SK-N-SH treated with all-trans-retinoic acid at 6 μM for 48 hours (cell line): ENCODE results near the gene MOCS2.

Experiments
- ARNTL ChIP-seq: fragments of 450-650 bp; formaldehyde crosslinking; IDR thresholded peaks from 2 replicates; pipeline ENCODE4 v1.5.0; 2020; ENCODE audit warnings: low read depth, mild to moderate bottlenecking, moderate library complexity, borderline replicate concordance
- BACH2 ChIP-seq: fragments of 250-450 bp; sonication (Bioruptor Pico); IDR thresholded peaks from 2 replicates; pipeline ENCODE4 v1.9.0; 2021; ENCODE audit warnings: mild to moderate bottlenecking, borderline replicate concordance
- CREB5 ChIP-seq: fragments of 250-450 bp; sonication (Bioruptor Pico); IDR thresholded peaks from 2 replicates; pipeline ENCODE4 v1.5.1; 2020; ENCODE audit warnings: low read depth, mild to moderate bottlenecking, moderate library complexity
- CSDC2 ChIP-seq: fragments of 250-450 bp; sonication (Bioruptor Pico); IDR thresholded peaks from 2 replicates; pipeline ENCODE4 v1.5.0; 2020; ENCODE audit warnings: mild to moderate bottlenecking, moderate library complexity
- ESRRG ChIP-seq: fragments of 250-450 bp; sonication (Bioruptor Pico); IDR thresholded peaks from 2 replicates; pipeline ENCODE4 v1.6.1; 2021; ENCODE audit warnings: mild to moderate bottlenecking
- GLIS3 ChIP-seq: fragments of 250-450 bp; sonication (Bioruptor Pico); IDR thresholded peaks from 2 replicates; pipeline ENCODE4 v1.5.0; 2020; ENCODE audit warnings: mild to moderate bottlenecking, moderate library complexity
- ISL1 ChIP-seq: fragments of 250-450 bp; sonication (Bioruptor Pico); IDR thresholded peaks from 2 replicates; pipeline ENCODE4 v2.1.2; 2022; ENCODE audit warnings: mild to moderate bottlenecking, moderate library complexity
- OSR1 ChIP-seq: fragments of 250-450 bp; sonication (Bioruptor Pico); IDR thresholded peaks from 2 replicates; pipeline ENCODE4 v1.8.0; 2022; ENCODE audit warnings: moderate library complexity, mild to moderate bottlenecking, inconsistent platforms
- RARB ChIP-seq: fragments of 250-450 bp; sonication (Bioruptor Pico); IDR thresholded peaks from 2 replicates; pipeline ENCODE4 v1.8.0; 2021; ENCODE audit warnings: mild to moderate bottlenecking, moderate library complexity
- SNAI2 ChIP-seq: fragments of 250-450 bp; sonication (Bioruptor Pico); IDR thresholded peaks from 2 replicates; pipeline ENCODE4 v1.5.0; 2020; ENCODE audit warnings: mild to moderate bottlenecking, moderate library complexity
- TSHZ2 ChIP-seq: fragments of 250-450 bp; sonication (Bioruptor Pico); IDR thresholded peaks from 2 replicates; pipeline ENCODE4 v1.5.0; 2020; ENCODE audit warnings: mild to moderate bottlenecking, moderate library complexity
- ZFP3 ChIP-seq: fragments of 250-450 bp; sonication (Bioruptor Pico); IDR thresholded peaks from 2 replicates; pipeline ENCODE4 v1.5.0; 2020; ENCODE audit warnings: mild to moderate bottlenecking, moderate library complexity
- ZNF565 ChIP-seq: fragments of 450-650 bp; formaldehyde crosslinking; conservative IDR thresholded peaks from 2 replicates; pipeline ENCODE4 v1.5.0; 2020; ENCODE audit warnings: low read depth, mild to moderate bottlenecking, moderate library complexity
- TF ChIP-seq, protein P1 (sequence below): fragments of 250-450 bp; sonication (Bioruptor Pico); IDR thresholded peaks from 2 replicates; pipeline ENCODE4 v1.8.0; 2020; ENCODE audit warnings: mild to moderate bottlenecking, moderate library complexity, borderline replicate concordance

DNA sequence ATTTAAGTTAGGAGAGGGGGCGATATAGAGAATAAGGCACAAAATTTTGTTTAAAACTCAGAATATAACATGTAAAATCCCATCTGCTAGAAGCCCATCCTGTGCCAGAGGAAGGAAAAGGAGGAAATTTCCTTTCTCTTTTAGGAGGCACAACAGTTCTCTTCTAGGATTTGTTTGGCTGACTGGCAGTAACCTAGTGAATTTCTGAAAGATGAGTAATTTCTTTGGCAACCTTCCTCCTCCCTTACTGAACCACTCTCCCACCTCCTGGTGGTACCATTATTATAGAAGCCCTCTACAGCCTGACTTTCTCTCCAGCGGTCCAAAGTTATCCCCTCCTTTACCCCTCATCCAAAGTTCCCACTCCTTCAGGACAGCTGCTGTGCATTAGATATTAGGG is 18.3 kb downstream of the MOCS2 start:
- TF ChIP-seq CREB5 (CRISPR knock-in tag), result no peak
- TF ChIP-seq, protein P1, sequence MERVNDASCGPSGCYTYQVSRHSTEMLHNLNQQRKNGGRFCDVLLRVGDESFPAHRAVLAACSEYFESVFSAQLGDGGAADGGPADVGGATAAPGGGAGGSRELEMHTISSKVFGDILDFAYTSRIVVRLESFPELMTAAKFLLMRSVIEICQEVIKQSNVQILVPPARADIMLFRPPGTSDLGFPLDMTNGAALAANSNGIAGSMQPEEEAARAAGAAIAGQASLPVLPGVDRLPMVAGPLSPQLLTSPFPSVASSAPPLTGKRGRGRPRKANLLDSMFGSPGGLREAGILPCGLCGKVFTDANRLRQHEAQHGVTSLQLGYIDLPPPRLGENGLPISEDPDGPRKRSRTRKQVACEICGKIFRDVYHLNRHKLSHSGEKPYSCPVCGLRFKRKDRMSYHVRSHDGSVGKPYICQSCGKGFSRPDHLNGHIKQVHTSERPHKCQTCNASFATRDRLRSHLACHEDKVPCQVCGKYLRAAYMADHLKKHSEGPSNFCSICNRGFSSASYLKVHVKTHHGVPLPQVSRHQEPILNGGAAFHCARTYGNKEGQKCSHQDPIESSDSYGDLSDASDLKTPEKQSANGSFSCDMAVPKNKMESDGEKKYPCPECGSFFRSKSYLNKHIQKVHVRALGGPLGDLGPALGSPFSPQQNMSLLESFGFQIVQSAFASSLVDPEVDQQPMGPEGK, result no peak
- no peak for TF ChIP-seq ZFP3 (CRISPR knock-in tag)
- TF ChIP-seq CSDC2, result no peak
- no peak for TF ChIP-seq RARB
- no peak for TF ChIP-seq TSHZ2
- TF ChIP-seq ARNTL, result no peak
- TF ChIP-seq ESRRG, result no peak
- no peak for TF ChIP-seq GLIS3 (CRISPR knock-in tag)
- TF ChIP-seq OSR1, result no peak
- TF ChIP-seq ISL1 (CRISPR knock-in tag), result no peak; the same call in 1 of the 2 replicates
- no peak for TF ChIP-seq BACH2
- TF ChIP-seq ZNF565 (CRISPR knock-in tag), result no peak
- TF ChIP-seq SNAI2, result no peak
